Dendritic cell treated with granulocyte-macrophage colony-stimulating factor and Interleukin-4, amounts not matched to agents 40 ng/mL and 50 ng/mL, for 4 days (primary cell): ENCODE data around the gene ICAM1.

Experiments used
- H3K27ac Mint-ChIP-seq: one replicate; pipeline ENCODE4 v1.8.0; 2022; ENCODE audit warnings: mild to moderate bottlenecking, mixed read lengths
- H3K27me3 Mint-ChIP-seq: one replicate; pipeline ENCODE4 v1.8.0; 2022; ENCODE audit warnings: mild to moderate bottlenecking, mixed read lengths
- H3K36me3 Mint-ChIP-seq: one replicate; pipeline ENCODE4 v1.8.0; 2022; ENCODE audit warnings: low read depth, mixed read lengths
- H3K4me1 Mint-ChIP-seq: one replicate; pipeline ENCODE4 v1.8.0; 2022; ENCODE audit warnings: low read depth, mixed read lengths
- H3K4me3 Mint-ChIP-seq: one replicate; pipeline ENCODE4 v1.8.0; 2022; ENCODE audit warnings: mild to moderate bottlenecking, moderate library complexity, mixed read lengths
- H3K9me3 Mint-ChIP-seq: one replicate; pipeline ENCODE4 v1.8.0; 2022; ENCODE audit warnings: mixed read lengths
- intact Hi-C: fragments of 100-400 bp; cut with micrococcal nuclease; formaldehyde crosslinking; loops from one replicate; pipeline ENCODE4 v1.15.0; 2022

Gene ICAM1

DNA sequence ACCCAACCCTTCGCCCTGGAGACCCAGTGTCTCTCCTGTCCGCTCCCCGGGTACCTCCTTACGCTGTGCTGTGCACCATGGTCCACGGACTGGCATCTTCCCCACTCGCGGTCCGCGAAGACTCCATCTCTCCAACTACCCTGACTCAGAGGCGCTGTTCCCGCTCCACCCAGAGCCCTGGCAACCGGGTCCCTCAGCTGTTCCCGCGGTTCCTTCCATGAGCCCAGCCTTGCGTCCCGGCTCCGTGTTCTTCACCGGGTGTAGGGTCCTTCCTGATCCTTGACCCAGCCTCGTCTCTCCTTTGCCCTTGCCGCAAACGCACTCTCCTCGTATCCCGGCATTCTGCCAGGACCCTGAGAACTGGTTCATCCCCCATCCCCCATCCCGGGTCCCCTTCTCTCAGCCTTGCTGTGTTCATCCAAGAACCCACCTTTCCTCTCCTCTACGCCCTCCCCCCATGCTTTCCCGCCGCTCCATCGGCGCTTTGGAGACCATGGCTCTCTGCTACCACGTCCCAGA lies 19.5 kb downstream of the ICAM1 start:
- peak overlapping the region; percentile 67 for H3K27ac Mint-ChIP-seq
- H3K4me3 Mint-ChIP-seq: peak overlapping the region; percentile 73
- no peaks in the 10 kb centered on the region for H3K9me3 Mint-ChIP-seq
- peaks cover 97% of the 10 kb centered on the region for H3K4me1 Mint-ChIP-seq
- peaks cover 59% of the 10 kb centered on the region for H3K27me3 Mint-ChIP-seq
- peaks cover 30% of the 10 kb centered on the region for H3K36me3 Mint-ChIP-seq
- intact Hi-C loops: loop anchor here (5.0 kb wide), 1 partner anchor 42 kb away; the partner anchor contains the start of gene RAVER1

DNA sequence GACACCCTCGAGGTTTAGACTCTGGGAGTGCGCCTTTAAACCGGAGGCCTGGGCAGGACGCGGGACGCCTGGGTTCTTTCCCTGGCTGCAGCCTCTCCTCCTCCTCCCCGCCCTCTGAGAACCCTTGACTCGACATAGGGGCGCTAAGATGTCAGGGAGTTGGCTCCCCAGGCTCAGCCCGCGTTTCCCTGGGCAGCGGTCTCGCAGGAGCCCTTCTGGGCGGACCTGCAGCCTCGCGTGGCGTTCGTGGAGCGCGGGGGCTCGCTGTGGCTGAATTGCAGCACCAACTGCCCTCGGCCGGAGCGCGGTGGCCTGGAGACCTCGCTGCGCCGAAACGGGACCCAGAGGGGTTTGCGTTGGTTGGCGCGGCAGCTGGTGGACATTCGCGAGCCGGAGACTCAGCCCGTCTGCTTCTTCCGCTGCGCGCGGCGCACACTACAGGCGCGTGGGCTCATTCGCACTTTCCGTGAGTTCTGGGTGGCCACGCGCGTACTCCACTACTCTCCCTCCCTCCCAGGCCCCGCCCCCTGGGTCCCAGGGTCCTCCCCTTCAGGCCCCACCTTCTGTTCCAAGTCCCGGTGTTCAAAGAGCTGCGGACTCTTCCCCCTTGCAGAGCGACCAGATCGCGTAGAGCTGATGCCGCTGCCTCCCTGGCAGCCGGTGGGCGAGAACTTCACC lies 20.1 kb downstream of the ICAM1 start:
- Mint-ChIP-seq H3K27ac (peak overlapping the region; percentile 67), H3K4me3 (peak overlapping the region; percentile 73), H3K36me3 (peaks cover 24% of the 10 kb centered on the region), H3K9me3 (no peaks in the 10 kb centered on the region), H3K4me1 (peaks cover 97% of the 10 kb centered on the region), H3K27me3 (peaks cover 65% of the 10 kb centered on the region)
- intact Hi-C loops: loop anchor here (5.0 kb wide), 1 partner anchor 41 kb away; the partner anchor contains the start of gene RAVER1

DNA sequence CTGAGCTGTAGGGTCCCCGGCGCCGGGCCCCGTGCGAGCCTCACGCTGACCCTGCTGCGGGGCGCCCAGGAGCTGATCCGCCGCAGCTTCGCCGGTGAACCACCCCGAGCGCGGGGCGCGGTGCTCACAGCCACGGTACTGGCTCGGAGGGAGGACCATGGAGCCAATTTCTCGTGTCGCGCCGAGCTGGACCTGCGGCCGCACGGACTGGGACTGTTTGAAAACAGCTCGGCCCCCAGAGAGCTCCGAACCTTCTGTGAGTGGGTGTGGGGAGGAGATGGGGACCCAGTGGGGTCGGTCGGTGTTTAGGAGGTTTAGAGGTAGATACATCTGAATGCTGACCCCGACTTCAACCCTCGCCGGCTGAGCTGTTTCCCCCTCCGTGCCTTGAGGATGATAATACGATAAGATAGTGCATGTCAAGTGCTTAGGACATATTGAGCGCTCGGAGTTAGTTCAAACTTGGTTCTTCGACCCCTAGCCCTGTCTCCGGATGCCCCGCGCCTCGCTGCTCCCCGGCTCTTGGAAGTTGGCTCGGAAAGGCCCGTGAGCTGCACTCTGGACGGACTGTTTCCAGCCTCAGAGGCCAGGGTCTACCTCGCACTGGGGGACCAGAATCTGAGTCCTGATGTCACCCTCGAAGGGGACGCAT lies 20.8 kb downstream of the ICAM1 start:
- Mint-ChIP-seq H3K4me3 (peak overlapping the region; percentile 73), H3K27ac (peak overlapping the region; percentile 67), H3K27me3 (peaks cover 67% of the 10 kb centered on the region), H3K36me3 (peaks cover 19% of the 10 kb centered on the region), H3K9me3 (no peaks in the 10 kb centered on the region), H3K4me1 (peaks cover 91% of the 10 kb centered on the region)
- intact Hi-C loops: loop anchor here (5.0 kb wide), 1 partner anchor 41 kb away; the partner anchor contains the start of gene RAVER1

DNA sequence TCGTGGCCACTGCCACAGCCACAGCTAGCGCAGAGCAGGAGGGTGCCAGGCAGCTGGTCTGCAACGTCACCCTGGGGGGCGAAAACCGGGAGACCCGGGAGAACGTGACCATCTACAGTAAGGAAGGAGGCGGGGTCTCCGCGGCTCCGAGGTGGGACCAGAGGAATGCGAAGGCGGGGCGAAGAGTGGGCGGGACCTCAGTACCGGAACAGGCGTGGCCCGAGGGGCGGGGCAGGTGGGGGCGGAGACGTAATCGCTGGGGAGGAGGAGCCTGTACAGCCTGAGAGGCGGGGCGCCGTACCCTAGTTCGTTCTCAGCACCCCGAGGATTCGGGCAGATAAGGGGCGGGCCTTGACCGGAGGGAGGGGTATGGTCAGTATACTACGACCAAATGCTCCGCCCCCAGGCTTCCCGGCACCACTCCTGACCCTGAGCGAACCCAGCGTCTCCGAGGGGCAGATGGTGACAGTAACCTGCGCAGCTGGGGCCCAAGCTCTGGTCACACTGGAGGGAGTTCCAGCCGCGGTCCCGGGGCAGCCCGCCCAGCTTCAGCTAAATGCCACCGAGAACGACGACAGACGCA lies 21.4 kb downstream of the ICAM1 start:
- Mint-ChIP-seq H3K36me3 (peaks cover 19% of the 10 kb centered on the region), H3K4me1 (peaks cover 85% of the 10 kb centered on the region), H3K9me3 (no peaks in the 10 kb centered on the region), H3K27me3 (peaks cover 70% of the 10 kb centered on the region), H3K4me3 (peak overlapping the region; percentile 73), H3K27ac (peak overlapping the region; percentile 67)
- intact Hi-C loops: loop anchor here (5.0 kb wide), 1 partner anchor 40 kb away; the partner anchor contains the start of gene RAVER1

DNA sequence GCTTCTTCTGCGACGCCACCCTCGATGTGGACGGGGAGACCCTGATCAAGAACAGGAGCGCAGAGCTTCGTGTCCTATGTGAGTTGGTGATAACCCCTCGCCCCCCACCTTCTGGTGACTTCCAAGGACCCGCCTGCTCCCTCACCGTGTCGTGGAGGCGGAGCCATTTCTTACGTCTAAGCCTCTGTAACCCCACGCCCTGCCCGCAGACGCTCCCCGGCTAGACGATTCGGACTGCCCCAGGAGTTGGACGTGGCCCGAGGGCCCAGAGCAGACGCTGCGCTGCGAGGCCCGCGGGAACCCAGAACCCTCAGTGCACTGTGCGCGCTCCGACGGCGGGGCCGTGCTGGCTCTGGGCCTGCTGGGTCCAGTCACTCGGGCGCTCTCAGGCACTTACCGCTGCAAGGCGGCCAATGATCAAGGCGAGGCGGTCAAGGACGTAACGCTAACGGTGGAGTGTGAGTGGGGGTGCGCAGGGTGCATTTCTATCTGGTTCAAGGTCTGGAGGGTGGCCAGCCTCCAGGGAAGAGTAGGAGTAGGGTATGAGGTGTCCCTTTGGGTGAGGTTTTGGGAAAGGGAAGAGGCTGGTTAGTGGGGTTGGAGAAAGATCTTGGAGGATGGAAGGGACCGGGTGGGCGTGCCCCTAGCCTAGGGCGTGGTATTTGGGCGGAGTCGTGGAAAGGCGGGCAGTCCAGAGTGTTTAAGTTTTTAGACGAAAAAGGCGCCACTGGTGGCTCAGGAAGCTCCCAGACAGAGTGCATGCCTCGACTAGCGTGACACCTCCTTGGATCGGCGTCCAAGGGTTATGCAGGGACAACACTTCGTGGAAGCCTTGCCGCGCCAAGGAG lies 22.1 kb downstream of the ICAM1 start:
- H3K27me3 Mint-ChIP-seq: peaks cover 70% of the 10 kb centered on the region
- no peaks in the 10 kb centered on the region for H3K9me3 Mint-ChIP-seq
- H3K27ac Mint-ChIP-seq: peak overlapping the region; percentile 67
- H3K4me1 Mint-ChIP-seq: peaks cover 78% of the 10 kb centered on the region
- peak overlapping the region; percentile 73 for H3K4me3 Mint-ChIP-seq
- H3K36me3 Mint-ChIP-seq: peaks cover 19% of the 10 kb centered on the region
- intact Hi-C loops: loop anchor here (5.0 kb wide), 1 partner anchor 39 kb away; the partner anchor contains the start of gene RAVER1

DNA sequence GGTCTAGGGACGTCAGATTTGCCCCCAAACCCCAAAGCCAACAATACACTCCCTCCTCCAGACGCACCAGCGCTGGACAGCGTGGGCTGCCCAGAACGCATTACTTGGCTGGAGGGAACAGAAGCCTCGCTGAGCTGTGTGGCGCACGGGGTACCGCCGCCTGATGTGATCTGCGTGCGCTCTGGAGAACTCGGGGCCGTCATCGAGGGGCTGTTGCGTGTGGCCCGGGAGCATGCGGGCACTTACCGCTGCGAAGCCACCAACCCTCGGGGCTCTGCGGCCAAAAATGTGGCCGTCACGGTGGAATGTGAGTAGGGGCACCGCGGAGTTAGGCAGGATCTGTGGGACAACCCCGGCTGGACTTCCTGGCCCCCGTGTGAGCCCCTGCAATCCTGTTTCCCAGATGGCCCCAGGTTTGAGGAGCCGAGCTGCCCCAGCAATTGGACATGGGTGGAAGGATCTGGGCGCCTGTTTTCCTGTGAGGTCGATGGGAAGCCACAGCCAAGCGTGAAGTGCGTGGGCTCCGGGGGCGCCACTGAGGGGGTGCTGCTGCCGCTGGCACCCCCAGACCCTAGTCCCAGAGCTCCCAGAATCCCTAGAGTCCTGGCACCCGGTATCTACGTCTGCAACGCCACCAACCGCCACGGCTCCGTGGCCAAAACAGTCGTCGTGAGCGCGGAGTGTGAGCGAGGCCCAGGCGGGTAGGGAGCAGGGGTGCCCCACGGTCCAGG lies 22.9 kb downstream of the ICAM1 start:
- Mint-ChIP-seq H3K4me3 (peak overlapping the region; percentile 79), H3K27me3 (peaks cover 69% of the 10 kb centered on the region), H3K9me3 (no peaks in the 10 kb centered on the region), H3K4me1 (peaks cover 70% of the 10 kb centered on the region), H3K27ac (peak overlapping the region; percentile 67), H3K36me3 (peaks cover 19% of the 10 kb centered on the region)
- intact Hi-C loops: loop anchor here (5.0 kb wide), 1 partner anchor 38 kb away; the partner anchor contains the start of gene RAVER1

DNA sequence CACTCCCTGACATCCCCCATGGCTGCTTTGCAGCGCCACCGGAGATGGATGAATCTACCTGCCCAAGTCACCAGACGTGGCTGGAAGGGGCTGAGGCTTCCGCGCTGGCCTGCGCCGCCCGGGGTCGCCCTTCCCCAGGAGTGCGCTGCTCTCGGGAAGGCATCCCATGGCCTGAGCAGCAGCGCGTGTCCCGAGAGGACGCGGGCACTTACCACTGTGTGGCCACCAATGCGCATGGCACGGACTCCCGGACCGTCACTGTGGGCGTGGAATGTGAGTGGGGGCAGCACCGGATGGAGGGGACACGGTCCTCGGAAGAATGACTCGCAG lies 23.4 kb downstream of the ICAM1 start:
- peak overlapping the region; percentile 79 for H3K4me3 Mint-ChIP-seq
- peaks cover 19% of the 10 kb centered on the region for H3K36me3 Mint-ChIP-seq
- intact Hi-C loops: loop anchor here (5.0 kb wide), 1 partner anchor 38 kb away; the partner anchor contains the start of gene RAVER1
- H3K27me3 Mint-ChIP-seq: peaks cover 64% of the 10 kb centered on the region
- no peaks in the 10 kb centered on the region for H3K9me3 Mint-ChIP-seq
- H3K27ac Mint-ChIP-seq: peak overlapping the region; percentile 65
- peaks cover 67% of the 10 kb centered on the region for H3K4me1 Mint-ChIP-seq

DNA sequence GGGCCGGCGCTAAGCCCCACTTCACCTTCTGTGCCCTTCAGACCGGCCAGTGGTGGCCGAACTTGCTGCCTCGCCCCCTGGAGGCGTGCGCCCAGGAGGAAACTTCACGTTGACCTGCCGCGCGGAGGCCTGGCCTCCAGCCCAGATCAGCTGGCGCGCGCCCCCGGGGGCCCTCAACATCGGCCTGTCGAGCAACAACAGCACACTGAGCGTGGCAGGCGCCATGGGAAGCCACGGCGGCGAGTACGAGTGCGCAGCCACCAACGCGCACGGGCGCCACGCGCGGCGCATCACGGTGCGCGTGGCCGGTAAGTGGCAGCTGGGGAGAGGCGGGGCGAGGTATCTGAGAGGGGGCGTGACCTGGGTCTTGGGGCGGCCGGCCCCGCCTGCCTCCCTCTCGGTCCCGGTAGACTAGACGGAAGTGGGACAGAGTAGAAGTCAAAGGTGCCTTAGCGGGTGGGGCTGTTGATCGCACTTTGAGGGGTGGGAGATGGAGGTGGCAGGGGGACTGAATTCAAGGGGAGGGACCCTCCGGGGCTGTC lies 24.5 kb downstream of the ICAM1 start:
- H3K27ac Mint-ChIP-seq: peak overlapping the region; percentile 79
- H3K9me3 Mint-ChIP-seq: no peaks in the 10 kb centered on the region
- H3K27me3 Mint-ChIP-seq: peaks cover 53% of the 10 kb centered on the region
- peak overlapping the region; percentile 79 for H3K4me3 Mint-ChIP-seq
- H3K4me1 Mint-ChIP-seq: peaks cover 68% of the 10 kb centered on the region
- H3K36me3 Mint-ChIP-seq: peaks cover 19% of the 10 kb centered on the region
- intact Hi-C loops: no loop called here

DNA sequence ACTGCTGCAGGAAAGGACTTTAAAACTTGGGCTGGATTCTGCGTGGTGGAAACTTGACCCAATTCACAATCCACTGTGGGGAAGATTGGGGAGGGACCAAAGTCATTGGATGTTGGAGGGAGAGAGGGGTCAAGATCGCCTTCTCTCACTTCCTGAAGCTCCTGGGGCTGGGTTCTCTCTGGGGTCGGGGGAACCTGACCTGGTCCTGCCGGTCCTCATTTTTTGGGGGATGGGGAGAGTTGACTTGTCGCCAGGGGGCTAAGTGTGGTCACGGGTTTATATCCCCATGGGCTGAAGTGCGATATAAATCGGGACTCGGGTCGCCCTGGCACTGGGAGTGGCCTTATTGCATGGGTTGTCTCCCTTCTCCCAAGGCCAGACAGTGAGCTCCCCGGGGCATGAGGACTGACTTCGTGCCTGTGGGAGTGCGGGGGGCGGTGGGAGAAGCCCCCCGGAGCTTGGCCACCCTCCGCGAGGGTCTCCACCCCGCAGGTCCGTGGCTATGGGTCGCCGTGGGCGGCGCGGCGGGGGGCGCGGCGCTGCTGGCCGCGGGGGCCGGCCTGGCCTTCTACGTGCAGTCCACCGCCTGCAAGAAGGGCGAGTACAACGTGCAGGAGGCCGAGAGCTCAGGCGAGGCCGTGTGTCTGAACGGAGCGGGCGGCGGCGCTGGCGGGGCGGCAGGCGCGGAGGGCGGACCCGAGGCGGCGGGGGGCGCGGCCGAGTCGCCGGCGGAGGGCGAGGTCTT lies 25.1 kb downstream of the ICAM1 start:
- Mint-ChIP-seq H3K27ac (peak overlapping the region; percentile 79), H3K9me3 (no peaks in the 10 kb centered on the region), H3K36me3 (peaks cover 19% of the 10 kb centered on the region), H3K4me1 (peaks cover 62% of the 10 kb centered on the region), H3K4me3 (peak overlapping the region; percentile 79), H3K27me3 (peaks cover 47% of the 10 kb centered on the region)
- intact Hi-C loops: no loop called here

DNA sequence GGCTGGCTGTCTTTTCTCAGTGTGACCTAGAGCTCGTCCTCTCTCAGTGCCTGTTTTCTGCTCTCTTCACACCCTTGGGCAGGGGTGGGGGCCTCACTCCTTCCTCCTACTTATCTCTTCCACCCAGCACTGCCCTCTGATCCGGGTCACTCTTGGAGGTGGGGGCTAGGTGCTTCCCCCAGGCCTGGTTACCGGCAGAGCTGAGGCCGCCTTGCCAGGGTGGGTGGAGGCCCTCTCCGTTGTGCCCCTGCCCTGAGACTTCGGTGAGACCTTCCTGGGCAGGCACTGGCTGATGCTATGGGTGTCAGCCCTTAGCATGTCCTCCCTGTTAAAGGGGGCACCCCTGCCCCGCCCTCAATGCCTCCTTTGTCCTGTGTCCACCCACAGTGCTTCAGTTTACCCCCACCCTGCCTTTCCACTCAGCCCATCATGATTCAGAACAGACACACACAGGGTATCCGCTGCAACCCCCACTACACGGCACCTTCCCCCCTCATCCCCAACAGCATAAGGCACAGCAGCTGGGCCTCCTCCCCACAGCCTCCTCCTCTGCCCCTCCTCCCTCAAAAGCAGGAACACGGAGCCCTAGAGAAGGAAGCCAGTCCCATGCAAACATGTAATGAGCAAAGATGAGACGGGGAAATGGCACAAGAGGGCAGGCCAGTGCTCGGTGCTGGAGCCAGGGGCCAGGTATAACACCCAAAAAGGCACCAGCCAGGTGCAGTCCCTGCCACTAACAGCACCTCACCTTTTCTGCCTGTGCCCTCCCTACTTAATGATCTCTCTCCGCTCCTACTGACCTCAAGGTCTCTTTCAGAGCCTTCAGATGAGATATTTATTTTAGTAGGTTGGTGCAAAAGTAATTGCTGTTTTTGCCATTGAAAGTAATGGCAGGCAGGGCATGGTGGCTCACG lies 28.9 kb downstream of the ICAM1 start:
- Mint-ChIP-seq H3K4me1 (peaks cover 58% of the 10 kb centered on the region), H3K36me3 (no peaks in the 10 kb centered on the region), H3K9me3 (no peaks in the 10 kb centered on the region), H3K4me3 (peak overlapping the region; percentile 30), H3K27ac (peak overlapping the region; percentile 91), H3K27me3 (peaks cover 18% of the 10 kb centered on the region)
- intact Hi-C loops: no loop called here

DNA sequence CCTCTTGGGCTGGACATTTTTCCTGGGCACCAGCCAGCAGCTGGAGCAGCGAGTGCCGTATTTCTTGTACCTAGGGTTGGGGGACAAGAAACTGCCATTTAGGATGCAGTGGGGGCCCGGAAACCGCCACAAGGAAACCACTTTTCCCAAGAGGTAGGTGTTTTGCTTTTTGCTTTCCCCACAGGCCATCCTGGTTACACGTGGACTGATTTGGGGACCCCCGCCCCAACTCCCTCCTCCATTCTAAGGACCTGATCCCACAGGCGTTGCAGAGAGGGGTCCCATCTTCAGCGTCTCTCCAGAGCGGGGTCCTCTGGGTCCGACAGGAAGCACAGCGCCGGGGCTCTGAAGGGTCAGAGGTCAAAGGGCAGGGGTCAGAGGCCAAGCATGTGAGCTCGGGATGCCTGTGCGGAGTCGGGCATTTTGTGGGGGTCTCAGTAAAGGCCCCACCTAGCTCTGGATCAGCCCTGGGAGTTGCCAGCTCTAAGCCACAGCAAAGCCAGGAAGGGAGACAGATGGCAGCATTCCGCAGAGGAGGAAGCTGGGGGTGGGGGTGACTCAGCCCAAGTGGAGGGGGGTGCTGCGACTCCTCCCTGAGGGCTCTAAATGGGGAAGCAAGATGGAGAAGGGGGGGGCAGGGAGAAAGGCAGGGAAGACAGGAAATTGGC lies 34.4 kb downstream of the ICAM1 start:
- peak overlapping the region; percentile 97 for H3K27ac Mint-ChIP-seq
- no peaks in the 10 kb centered on the region for H3K9me3 Mint-ChIP-seq
- peaks cover 58% of the 10 kb centered on the region for H3K4me1 Mint-ChIP-seq
- no peaks in the 10 kb centered on the region for H3K27me3 Mint-ChIP-seq
- peaks cover 5% of the 10 kb centered on the region for H3K36me3 Mint-ChIP-seq
- H3K4me3 Mint-ChIP-seq: peak overlapping the region; percentile 76
- intact Hi-C loops: no loop called here
